ENCODE measurements around the gene SLC30A1.

DNA sequence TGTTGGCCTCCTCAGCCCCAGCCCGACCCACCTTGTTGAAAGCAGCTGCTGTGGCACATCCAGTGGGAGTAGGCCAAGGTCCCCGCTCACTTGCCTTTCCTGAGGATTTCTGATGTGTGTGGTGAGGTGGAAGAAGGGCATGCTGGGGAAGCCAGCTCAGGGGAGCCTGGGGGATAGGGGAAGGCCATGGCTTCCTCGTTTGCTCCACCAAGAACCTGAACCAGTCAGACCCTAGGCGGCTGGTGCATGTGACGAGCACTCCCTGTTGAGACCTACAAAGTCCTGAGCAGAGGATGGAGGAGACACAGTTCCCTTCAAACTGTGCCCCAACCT is 38.0 kb upstream of the SLC30A1 start:
- no peak for TF ChIP-seq POLR2A (IDR thresholded peaks at IDR 0.05; ENCODE audit: low read length)
- no peak for TF ChIP-seq GATA1 (IDR thresholded peaks at IDR 0.05; ENCODE audit: low read depth, low read length)
